NCI-H510A (cell line): ENCODE results near the gene GANC.

Source experiments
- DNase-seq: peaks from one replicate; lab custom pipeline; 2025; lab: John Stamatoyannopoulos, UW

Gene GANC

DNA sequence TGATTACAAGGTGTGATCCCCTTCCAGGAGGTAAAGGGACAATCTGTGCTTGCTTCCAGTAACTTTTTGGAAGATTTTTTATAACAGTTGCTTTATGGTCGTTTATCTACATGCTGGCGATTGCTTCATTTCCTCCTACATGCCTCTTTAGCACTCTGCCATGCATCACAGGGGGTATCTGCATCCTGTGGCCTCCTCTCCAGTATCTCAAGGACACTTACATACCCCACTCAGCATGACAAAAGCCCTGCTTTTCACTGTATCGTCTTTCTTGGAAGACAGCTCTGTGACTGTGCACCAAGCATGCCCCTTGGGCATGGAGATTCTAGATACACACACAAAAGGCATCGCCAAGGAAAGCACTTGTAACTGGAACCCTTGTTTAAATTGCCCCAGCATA lies 111.6 kb downstream of the GANC start:
- DNase-seq = no peak

DNA sequence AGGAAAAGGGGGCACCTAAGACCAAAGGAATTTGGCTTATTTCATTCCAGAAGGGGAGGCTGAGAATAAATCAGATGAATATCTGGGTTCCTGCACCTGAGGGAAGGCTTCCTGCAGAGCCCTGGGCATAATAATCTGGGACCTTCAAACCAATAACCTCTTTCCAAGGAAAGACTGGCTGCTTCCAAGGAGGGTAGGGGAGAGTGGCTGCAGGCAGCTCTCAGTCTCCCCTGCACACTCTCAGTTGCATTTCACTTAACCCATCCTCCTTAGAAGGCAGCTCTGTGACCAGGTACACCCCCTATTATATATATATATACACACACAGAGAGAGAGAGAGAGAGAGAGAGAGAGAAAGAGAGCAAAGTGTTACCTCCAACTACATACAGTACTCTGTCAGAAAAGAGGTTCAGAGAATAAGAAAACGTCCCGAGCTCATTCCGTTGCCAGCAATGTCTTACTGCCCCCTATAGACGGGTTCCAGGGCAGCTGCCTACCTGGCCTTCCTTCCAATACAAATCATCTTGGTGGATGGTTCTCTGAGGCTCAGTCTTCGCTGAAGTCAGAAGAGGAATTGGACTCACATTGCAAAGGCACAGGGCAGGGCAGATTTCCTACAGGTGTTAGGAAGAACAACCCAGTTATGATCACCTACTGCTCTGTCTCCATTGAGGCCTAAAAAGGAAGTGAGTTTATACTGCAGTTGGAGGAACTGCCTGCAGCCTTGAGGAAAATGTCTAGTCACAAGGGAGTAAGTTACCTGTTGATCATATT lies 112.4 kb downstream of the GANC start:
- no peak for DNase-seq

DNA sequence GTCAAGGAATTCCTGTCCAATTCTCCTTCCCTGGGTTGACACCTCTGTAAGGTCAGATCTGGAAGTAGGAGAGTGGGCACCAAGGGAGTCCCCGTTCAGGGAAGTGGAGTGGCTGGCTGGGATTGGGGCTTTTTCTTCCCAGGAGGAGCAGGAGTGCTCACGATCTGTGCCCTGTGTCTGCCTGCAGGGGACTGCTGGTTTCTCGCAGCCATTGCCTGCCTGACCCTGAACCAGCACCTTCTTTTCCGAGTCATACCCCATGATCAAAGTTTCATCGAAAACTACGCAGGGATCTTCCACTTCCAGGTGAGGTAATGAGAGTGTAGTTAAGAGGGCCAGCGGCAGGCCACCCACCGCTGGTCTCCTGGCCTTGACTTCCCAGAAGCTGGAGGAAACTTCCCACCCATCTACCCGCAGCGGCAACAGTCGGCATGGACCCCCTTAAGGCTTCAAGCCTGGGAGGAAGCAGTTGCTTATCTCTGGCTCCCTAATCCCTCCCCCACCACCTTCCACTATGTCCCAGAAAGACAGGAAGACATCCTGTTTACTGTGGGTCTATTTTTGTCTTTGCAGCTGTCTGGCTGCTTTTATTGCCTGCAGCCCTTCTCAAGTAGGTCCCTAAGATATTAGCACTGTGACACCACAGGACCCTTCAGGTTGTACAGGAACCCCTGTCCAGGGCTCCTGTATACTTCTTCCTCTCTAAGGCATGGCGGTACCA lies 113.1 kb downstream of the GANC start:
- DNase-seq = no peak

DNA sequence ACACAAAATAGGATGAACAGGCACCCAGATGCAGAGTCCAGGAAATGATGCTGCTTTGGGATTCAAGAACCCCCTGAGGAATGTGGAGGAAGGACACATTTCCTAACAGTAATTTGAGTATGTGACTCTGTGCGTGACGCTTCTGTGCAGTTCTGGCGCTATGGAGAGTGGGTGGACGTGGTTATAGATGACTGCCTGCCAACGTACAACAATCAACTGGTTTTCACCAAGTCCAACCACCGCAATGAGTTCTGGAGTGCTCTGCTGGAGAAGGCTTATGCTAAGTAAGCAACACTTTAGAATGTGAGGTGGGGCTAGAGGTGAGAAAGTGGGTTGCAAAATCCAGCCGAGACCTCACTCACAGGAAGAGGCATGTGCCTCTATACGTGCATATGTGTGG lies 114.6 kb downstream of the GANC start:
- no peak for DNase-seq

DNA sequence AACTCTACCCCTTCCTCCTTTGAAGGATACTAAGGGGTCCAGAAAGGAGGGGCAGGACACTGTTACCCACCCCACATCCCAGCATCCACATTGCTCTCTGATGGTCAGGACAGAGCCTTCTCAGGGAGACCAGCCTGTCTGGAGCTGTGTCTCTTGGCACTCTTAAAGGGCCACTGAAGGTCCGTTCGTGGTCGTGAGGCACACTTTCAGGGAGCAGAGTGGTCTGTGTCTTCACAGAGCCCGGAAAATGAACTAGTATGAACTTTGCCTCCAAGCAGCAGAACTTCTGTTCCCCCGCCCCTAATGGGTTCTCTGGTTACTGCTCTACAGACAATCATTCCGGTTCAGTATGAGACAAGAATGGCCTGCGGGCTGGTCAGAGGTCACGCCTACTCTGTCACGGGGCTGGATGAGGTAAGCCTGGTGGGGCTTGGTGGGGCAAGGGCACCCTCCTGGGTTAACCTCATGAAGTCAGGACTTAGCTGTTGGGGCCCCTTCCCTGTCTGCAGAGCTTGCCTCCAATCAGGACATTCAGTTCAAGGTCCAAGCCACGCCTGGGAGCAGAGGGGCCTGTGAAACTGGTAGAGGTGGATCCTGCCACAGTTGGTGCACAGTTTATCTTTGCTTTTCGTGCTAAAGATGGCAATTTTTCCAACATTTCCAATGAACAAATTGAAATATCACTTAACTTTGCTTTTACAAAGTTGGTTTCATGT lies 119.5 kb downstream of the GANC start:
- no peak for DNase-seq

DNA sequence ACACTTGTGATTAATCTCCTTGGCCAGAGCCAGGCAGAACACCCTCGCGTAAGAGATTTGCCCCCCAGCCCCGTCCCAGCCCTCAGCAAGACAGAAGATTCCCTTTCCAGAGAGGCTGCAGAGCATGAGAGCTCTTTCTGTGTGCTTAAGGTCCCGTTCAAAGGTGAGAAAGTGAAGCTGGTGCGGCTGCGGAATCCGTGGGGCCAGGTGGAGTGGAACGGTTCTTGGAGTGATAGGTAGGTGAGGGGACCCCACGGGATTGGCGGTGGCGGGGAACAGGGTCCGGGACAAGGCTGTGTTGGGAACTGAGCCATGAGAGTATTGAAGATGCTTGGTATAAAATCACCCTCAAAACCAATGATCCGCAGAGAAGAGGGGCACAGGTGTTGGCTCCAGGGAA lies 121.1 kb downstream of the GANC start:
- no peak for DNase-seq

DNA sequence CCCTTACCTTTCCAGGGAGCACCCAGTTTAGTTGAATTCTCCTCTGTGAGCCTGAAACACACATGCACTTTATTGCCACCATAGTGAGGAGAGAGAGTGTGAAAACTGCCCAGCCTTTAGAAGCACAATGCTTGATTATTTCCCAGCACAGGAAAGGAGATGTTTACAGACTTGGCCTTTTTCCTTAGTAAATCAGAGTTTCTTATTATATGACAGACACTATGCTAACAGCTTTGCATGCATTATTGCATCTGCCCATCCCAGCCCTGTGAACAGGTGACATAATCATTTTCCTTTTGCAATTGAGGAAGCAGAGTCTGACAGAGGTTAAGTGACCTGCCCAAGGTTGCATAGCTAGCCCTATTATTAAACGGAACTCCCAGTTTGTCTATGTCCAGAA lies 122.8 kb downstream of the GANC start:
- DNase-seq = no peak

DNA sequence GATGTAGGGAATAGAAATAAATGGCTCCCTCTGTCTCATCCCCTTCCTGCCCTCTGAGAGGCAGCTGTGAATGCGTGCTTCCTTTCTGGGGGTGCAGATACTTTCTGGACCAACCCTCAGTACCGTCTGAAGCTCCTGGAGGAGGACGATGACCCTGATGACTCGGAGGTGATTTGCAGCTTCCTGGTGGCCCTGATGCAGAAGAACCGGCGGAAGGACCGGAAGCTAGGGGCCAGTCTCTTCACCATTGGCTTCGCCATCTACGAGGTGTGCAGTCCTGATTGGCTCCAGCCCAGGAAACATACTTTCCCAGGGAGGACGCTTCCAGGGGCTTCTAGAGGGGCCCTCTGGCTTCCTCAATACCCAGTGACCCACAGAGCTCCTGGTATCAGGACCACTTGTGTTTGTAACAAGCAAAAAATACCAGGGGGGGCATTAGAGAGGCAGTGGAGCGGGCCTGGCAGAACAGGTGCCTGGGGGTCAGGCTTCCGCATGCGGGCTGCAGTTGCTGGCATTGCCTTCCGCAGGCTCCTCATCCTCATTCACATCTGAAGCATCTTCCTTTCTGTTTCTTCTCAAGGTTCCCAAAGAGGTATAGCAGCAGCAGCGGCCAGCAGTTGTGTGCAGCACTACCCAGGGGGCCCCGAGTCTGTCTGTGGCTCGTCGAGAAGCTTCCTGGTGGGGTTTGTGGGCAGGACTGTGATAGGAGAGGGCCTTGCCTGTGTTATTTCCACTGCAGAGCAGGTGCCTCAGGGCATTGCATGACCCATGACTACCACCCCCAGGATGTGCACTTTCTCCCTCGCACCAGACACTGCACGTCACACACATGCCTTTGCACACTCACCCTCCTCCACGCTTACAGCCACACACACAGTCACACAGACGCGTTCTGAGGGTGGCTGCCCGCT lies 128.8 kb downstream of the GANC start:
- DNase-seq = no peak

DNA sequence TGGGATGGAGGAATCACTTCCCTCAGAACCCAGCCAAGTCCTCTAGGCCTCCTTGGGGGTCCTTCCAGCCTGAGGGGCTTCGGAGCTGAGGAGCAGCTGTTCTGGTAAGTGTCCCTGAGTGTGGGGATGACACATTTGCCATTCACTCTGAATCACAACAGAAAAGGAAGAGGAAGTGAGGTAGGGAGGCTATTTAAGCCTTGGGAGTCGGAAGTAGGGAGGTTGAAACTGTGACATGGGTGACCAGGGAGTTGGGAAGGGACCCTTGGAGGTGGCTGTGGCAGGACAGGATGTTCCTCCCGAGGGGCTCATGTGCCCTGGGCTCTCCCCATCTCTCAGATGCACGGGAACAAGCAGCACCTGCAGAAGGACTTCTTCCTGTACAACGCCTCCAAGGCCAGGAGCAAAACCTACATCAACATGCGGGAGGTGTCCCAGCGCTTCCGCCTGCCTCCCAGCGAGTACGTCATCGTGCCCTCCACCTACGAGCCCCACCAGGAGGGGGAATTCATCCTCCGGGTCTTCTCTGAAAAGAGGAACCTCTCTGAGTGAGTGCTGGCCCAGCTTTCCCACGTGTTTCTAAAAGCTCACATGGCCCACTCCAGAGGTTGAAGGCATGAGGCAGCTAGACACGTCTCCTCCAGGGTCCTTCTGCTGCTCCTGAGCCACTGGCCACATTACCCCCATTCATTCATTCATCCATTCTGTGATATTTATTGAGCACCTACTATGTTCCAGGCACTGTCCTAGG lies 129.6 kb downstream of the GANC start:
- DNase-seq = no peak

DNA sequence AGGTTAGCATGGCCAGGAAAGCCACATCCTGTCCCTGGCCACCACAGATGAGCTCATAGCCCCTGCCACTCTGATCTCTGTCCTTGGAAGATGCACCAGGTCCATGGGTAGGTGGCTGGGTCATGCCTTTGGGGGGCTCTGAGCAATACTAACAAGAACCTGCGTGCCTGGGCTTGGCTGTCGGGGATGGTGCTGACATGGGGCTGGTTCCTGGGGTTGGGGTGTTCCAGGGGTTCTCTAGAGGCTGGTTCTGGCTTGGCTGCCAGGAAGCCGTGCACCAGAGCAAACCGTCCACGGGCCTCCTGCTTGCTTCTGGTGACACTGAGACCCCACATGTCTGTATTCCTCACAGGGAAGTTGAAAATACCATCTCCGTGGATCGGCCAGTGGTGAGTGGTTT lies 130.4 kb downstream of the GANC start:
- DNase-seq = no peak

DNA sequence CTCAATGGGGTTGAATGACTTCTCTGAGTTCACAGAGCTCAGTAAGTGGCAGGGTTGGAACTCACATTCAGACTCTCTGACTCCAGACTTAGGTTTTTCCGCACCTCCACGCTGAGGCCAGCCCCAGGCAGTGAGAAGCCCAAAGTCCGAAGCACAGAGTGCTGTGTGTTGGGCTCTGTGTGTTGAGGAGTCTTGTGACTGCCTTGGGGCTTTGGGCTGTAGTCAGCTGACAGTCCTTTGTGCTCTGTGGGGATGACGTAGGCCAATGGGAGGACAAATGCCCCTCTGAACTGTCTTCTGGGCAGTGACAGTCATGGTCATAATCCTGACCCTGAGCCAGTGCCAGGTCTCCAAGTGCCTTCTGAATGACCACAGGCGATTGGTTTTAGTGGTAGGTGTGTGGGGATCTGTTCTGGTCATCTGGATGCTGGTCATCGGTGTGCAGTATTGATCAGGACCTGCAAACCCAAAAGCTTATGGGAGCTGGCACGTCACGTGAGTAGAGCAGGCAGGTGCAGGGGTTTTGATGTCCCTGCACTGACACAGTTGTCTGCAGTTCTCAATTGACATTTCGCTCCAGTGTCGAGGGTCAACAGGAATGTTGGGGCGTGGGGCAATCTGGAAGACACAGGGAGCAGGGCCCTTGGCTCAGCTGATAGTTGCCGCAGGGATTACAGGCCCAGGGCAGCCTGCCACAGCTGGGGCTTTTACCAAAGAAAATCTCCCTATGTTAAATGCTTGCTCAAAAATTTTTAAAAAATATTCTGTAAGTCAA lies 131.6 kb downstream of the GANC start:
- no peak for DNase-seq

DNA sequence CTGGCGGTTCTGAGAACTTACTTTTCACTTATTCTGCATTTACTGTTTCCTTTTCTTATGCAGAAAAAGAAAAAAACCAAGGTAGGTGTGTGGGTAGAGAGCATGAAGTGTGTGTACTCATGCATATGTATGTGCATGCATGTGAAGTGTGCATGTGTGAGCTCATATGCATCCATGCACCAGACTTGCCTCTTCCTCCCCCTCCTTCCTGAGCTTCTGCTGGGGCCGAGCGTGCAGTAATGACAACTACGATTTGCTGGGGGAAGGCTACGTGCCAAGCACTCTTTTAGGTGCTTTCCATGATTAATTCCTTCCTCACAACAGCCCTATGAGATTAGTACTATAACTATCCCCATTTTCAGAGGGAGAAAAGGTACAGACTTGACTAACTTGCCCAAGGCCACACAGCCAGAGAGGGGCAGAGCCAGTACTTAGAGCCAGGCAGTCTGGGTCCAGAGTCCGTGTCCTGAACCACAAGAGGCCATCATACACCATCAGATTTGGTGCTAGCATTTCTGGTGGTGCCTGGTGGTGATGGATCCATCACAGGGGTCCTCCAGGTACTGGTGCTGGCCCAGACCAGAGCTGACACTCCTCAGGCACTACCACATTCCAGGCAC lies 133.0 kb downstream of the GANC start:
- DNase-seq = no peak
